AG09309 (cell line): ENCODE data around the gene GNB1.

Experiments used
- DNase-seq: peaks from one replicate; pipeline ENCODE4 v3.0.0-alpha.2; 2010; ENCODE audit warnings: low read depth
- H3K4me3 ChIP-seq: 2 replicates; pipeline ENCODE4 v1.5.1; 2011; ENCODE audit warnings: mild to moderate bottlenecking, low read depth, low read length, moderate library complexity; ENCODE audit not compliant: control insufficient read depth
- CTCF ChIP-seq: IDR thresholded peaks from 2 replicates; pipeline ENCODE4 v1.5.1; 2011; ENCODE audit warnings: mild to moderate bottlenecking, low read depth, low read length, inconsistent platforms; ENCODE audit not compliant: insufficient read depth, control insufficient read depth; ENCODE audit errors: missing control alignments

The GNB1 gene

GRCh38 chr1:1922702-1922955 lies 31.7 kb upstream of the GNB1 start:
- no peak for TF ChIP-seq CTCF
- H3K4me3 ChIP-seq: no peak overlapping the region
- no peak for DNase-seq

- no peak for TF ChIP-seq CTCF
- no peak overlapping the region for H3K4me3 ChIP-seq
- DNase-seq: no peak
Observed at GRCh38 chr1:1921901-1922701, 31.2 kb upstream of the GNB1 start.

GRCh38 chr1:1921459-1921862 lies 30.6 kb upstream of the GNB1 start:
- DNase-seq: no peak
- TF ChIP-seq CTCF: no peak
- H3K4me3 ChIP-seq: no peak overlapping the region

GRCh38 chr1:1920608-1921458 lies 29.9 kb upstream of the GNB1 start:
- H3K4me3 ChIP-seq: no peak overlapping the region
- DNase-seq: no peak
- no peak for TF ChIP-seq CTCF

GRCh38 chr1:1920057-1920607 lies 29.2 kb upstream of the GNB1 start:
- no peak for TF ChIP-seq CTCF
- DNase-seq: no peak
- no peak overlapping the region for H3K4me3 ChIP-seq

- TF ChIP-seq CTCF: no peak
- peak; percentile 44 for DNase-seq
- H3K4me3 ChIP-seq: peak overlapping the region; percentile 12
Observed at GRCh38 chr1:1919304-1920056, 28.6 kb upstream of the GNB1 start.
